Adipose tissue (tissue), 3 donors: Measurements from ENCODE around the gene SSTR3. TPM values are rescaled to one million over a fixed set of nuclear protein-coding genes. Genes with fewer than 3 reads are reported as not detected.

Experiments used
- H3K27ac ChIP-seq: one replicate; pipeline ENCODE4 v1.5.1; 2013; ENCODE audit warnings: low read depth, low read length
- WGBS, 3 donors: extraction: QIAGEN DNeasy Blood & Tissue Kit; methylation state at CpG; one replicate each; pipeline ENCODE4 v1.1.7; 2013; 5-methylcytosine and 5-hydroxymethylcytosine counted together
- polyA plus RNA-seq, 3 donors: library from polyadenylated mRNA; stranded (reverse); fragments of 200-250 nt; gene quantifications; one replicate each; pipeline ENCODE4 v1.2.3, GENCODE V29; 2013
- donor health status: healthy with polysubstance abuse.
- donor health status: Bipolar disorder and iron deficiency.
- donor health status: healthy.

SSTR3 gene
- polyA plus RNA-seq, 3 donors, result 0.04 to 0.59 (median 0.11) TPM

- peak within 1 kb of the TSS; percentile 32 for H3K27ac ChIP-seq
- 28 to 38% (median 32%) methylated on average over 14 to 17 of the region's 17 CpGs for WGBS, 3 donors
Measured at GRCh38 chr22:37187891-37188761, 24.2 kb downstream of the SSTR3 start, which contains the start of gene C1QTNF6. TSS of gene C1QTNF6 (minus strand) at chr22:37188247. CDS start at chr22:37188213, 34 bp downstream.

GRCh38 chr22:37187552-37187890 lies 24.8 kb downstream of the SSTR3 start:
- peak overlapping the region; percentile 13 for H3K27ac ChIP-seq
- WGBS, 3 donors, result 8 to 25% (median 10%) methylated on average over 5 of the region's 5 CpGs

- 53 to 75% (median 58%) methylated on average over 4 of the region's 4 CpGs for WGBS, 3 donors
- no peak overlapping the region for H3K27ac ChIP-seq
Measured at GRCh38 chr22:37186997-37187522, 25.2 kb downstream of the SSTR3 start.

GRCh38 chr22:37186228-37186996 lies 25.9 kb downstream of the SSTR3 start:
- 57 to 66% (median 58%) methylated on average over 9 of the region's 9 CpGs for WGBS, 3 donors

GRCh38 chr22:37185646-37186227 lies 26.5 kb downstream of the SSTR3 start:
- H3K27ac ChIP-seq, result no peak overlapping the region
- WGBS, 3 donors, result 72 to 89% (median 82%) methylated on average over 13 of the region's 13 CpGs

More at GRCh38 chr22:37186228-37186996, 25.9 kb downstream of the SSTR3 start:
- H3K27ac ChIP-seq, result no peak overlapping the region

- WGBS, 3 donors, result 90 to 92% (median 90%) methylated on average over 18 of the region's 18 CpGs
- H3K27ac ChIP-seq, result no peak overlapping the region
Measured at GRCh38 chr22:37184816-37185541, 27.3 kb downstream of the SSTR3 start.

- H3K27ac ChIP-seq, result no peak overlapping the region
- WGBS, 3 donors, result 85 to 92% (median 87%) methylated on average over 12 of the region's 12 CpGs
Measured at GRCh38 chr22:37184380-37184755, 27.9 kb downstream of the SSTR3 start.

GRCh38 chr22:37183432-37184379 lies 28.6 kb downstream of the SSTR3 start:
- H3K27ac ChIP-seq, result no peak overlapping the region
- 69 to 76% (median 76%) methylated on average over 17 of the region's 17 CpGs for WGBS, 3 donors

GRCh38 chr22:37182949-37183245 lies 29.4 kb downstream of the SSTR3 start:
- H3K27ac ChIP-seq, result no peak overlapping the region
- WGBS, 3 donors, result 71 to 96% (median 83%) methylated on average over 3 of the region's 3 CpGs

GRCh38 chr22:37182101-37182948 lies 30.0 kb downstream of the SSTR3 start:
- 83 to 94% (median 90%) methylated on average over 37 of the region's 37 CpGs for WGBS, 3 donors
- no peak overlapping the region for H3K27ac ChIP-seq

GRCh38 chr22:37181681-37182080 lies 30.6 kb downstream of the SSTR3 start:
- WGBS, 3 donors, result 68 to 83% (median 80%) methylated on average over 4 of the region's 4 CpGs
- no peak overlapping the region for H3K27ac ChIP-seq

GRCh38 chr22:37180531-37181231 lies 31.6 kb downstream of the SSTR3 start:
- 86 to 88% (median 88%) methylated on average over 15 of the region's 15 CpGs for WGBS, 3 donors
- no peak overlapping the region for H3K27ac ChIP-seq

GRCh38 chr22:37179622-37180420 lies 32.5 kb downstream of the SSTR3 start:
- WGBS, 3 donors, result 80 to 90% (median 85%) methylated on average over 31 of the region's 31 CpGs
- no peak overlapping the region for H3K27ac ChIP-seq

GRCh38 chr22:37179126-37179470 lies 33.2 kb downstream of the SSTR3 start:
- H3K27ac ChIP-seq, result no peak overlapping the region
- 77 to 85% (median 82%) methylated on average over 10 of the region's 10 CpGs for WGBS, 3 donors

GRCh38 chr22:37178350-37179125 lies 33.7 kb downstream of the SSTR3 start:
- 34 to 45% (median 37%) methylated on average over 17 of the region's 17 CpGs for WGBS, 3 donors
- H3K27ac ChIP-seq, result no peak overlapping the region
